A549 (cell line): Measurements from ENCODE around the gene LST1. TPM values are rescaled to one million over a fixed set of nuclear protein-coding genes. Genes with fewer than 3 reads are reported as not detected.

ENCODE experiments used
- ATAC-seq, 2 experiments: fragments of 200-7000 bp in 1 of 2; fragments of >200 bp in 1 of 2; cut with Nextera tagmentation in 1 of 2; cut with Tn5 transposase in 1 of 2; 3 replicates each; pipeline versions ENCODE4 v1.8.0 to v1.9.1; 2018 to 2020; ENCODE audit warnings: mild to moderate bottlenecking in 1 of 2, moderate library complexity in 1 of 2
- CTCF ChIA-PET: fragments of 300-600 bp; sonication (Branson Sonifier 250); formaldehyde crosslinking; extraction: SDS; loops from one replicate; lab custom pipeline; 2021; ENCODE audit warnings: antibody characterized with exemption, inconsistent platforms; lab: Yijun Ruan, JAX
- POLR2A ChIA-PET: fragments of 350-600 bp; formaldehyde crosslinking; extraction: SDS; loops from one replicate; lab custom pipeline; 2021; ENCODE audit warnings: antibody characterized with exemption, inconsistent platforms; lab: Yijun Ruan, JAX
- DNase-seq, 2 experiments: peaks; one replicate each; pipeline versions ENCODE4 v3.0.0 to v3.0.0-alpha.2; 2011 to 2016; ENCODE audit warnings: low read depth in 1 of 2, low spot score in 1 of 2
- FAIRE-seq: peaks from 2 replicates; lab custom pipeline; 2011; peaks lifted over from hg19 to GRCh38; lab: Jason Lieb, UNC
- H3K27ac ChIP-seq, 2 experiments: fragments of >200 bp; sonication (Bioruptor Twin); formaldehyde crosslinking; 3 replicates each; pipeline ENCODE4 v1.5.1; 2016 to 2017
- H3K4me1 ChIP-seq: fragments of >200 bp; sonication (Bioruptor Twin); formaldehyde crosslinking; 3 replicates; pipeline ENCODE4 v1.6.1; 2016
- H3K4me2 ChIP-seq: fragments of >200 bp; sonication (Bioruptor Twin); formaldehyde crosslinking; 3 replicates; pipeline ENCODE4 v1.6.1; 2016
- H3K4me3 ChIP-seq: fragments of >200 bp; sonication (Bioruptor Twin); formaldehyde crosslinking; 3 replicates; pipeline ENCODE4 v1.5.1; 2016
- H3K9me3 ChIP-seq: fragments of >200 bp; sonication (Bioruptor Twin); formaldehyde crosslinking; 3 replicates; pipeline ENCODE4 v1.6.1; 2016
- ATOH8 ChIP-seq: fragments of 250-450 bp; sonication (Bioruptor Pico); IDR thresholded peaks from 2 replicates; pipeline ENCODE4 v1.5.0; 2020; ENCODE audit warnings: low read depth, mild to moderate bottlenecking, moderate library complexity
- BCL3 ChIP-seq: fragments of >200 bp; sonication (Bioruptor Twin); formaldehyde crosslinking; IDR thresholded peaks from 3 replicates; pipeline ENCODE4 v1.6.1; 2016
- CBX2 ChIP-seq: fragments of 200-600 bp; sonication (generic); IDR thresholded peaks from 2 replicates; pipeline ENCODE4 v1.6.1; 2016; ENCODE audit warnings: low read depth, mild to moderate bottlenecking, borderline replicate concordance
- CBX8 ChIP-seq: fragments of 200-600 bp; sonication (generic); IDR thresholded peaks from 2 replicates; pipeline ENCODE4 v1.6.1; 2016
- E2F6 ChIP-seq: IDR thresholded peaks from 2 replicates; pipeline ENCODE4 v1.6.1; 2012; ENCODE audit warnings: low read depth, borderline replicate concordance
- EHMT2 ChIP-seq: fragments of 200-600 bp; sonication (generic); IDR thresholded peaks from 2 replicates; pipeline ENCODE4 v1.6.1; 2016; ENCODE audit warnings: antibody characterized with exemption, low read depth, mild to moderate bottlenecking, moderate library complexity
- FOSL2 ChIP-seq, 2 experiments: fragments of 450-650 bp in 1 of 2; fragments of >200 bp in 1 of 2; sonication (Bioruptor Twin) in 1 of 2; formaldehyde crosslinking; IDR thresholded peaks; 2 replicates each; pipeline versions ENCODE4 v1.5.0 to v1.6.1; 2016 to 2020; ENCODE audit warnings: mild to moderate bottlenecking in 1 of 2, moderate library complexity in 1 of 2
- FOXS1 ChIP-seq: fragments of 250-450 bp; sonication (Bioruptor Pico); IDR thresholded peaks from 2 replicates; pipeline ENCODE4 v1.5.0; 2020; ENCODE audit warnings: mild to moderate bottlenecking, moderate library complexity
- HDAC2 ChIP-seq: fragments of 200-600 bp; sonication (generic); IDR thresholded peaks from 2 replicates; pipeline ENCODE4 v1.6.1; 2016
- HMGXB4 ChIP-seq: fragments of 250-450 bp; sonication (Bioruptor Pico); IDR thresholded peaks from 2 replicates; pipeline ENCODE4 v1.5.0; 2021; ENCODE audit warnings: mild to moderate bottlenecking, moderate library complexity, borderline replicate concordance
- HOXA7 ChIP-seq: fragments of 250-450 bp; sonication (Bioruptor Pico); IDR thresholded peaks from 2 replicates; pipeline ENCODE4 v1.5.0; 2020; ENCODE audit warnings: mild to moderate bottlenecking, moderate library complexity
- JUNB ChIP-seq: fragments of >200 bp; sonication (Bioruptor Twin); formaldehyde crosslinking; IDR thresholded peaks from 2 replicates; pipeline ENCODE4 v1.6.1; 2016
- MAFK ChIP-seq: fragments of 450-650 bp; IDR thresholded peaks from 2 replicates; pipeline ENCODE4 v1.6.1; 2014; ENCODE audit not compliant: partially characterized antibody
- MAX ChIP-seq: IDR thresholded peaks from 2 replicates; pipeline ENCODE4 v1.6.1; 2012
- MAZ ChIP-seq: fragments of 150-350 bp; IDR thresholded peaks from 2 replicates; pipeline ENCODE4 v1.6.1; 2014; ENCODE audit warnings: antibody characterized with exemption, low read depth, low read length, borderline replicate concordance
- MYC ChIP-seq: IDR thresholded peaks from 2 replicates; pipeline ENCODE4 v1.6.1; 2012; ENCODE audit warnings: mild to moderate bottlenecking, inconsistent platforms, low read length, improper control_type of control experiment, borderline replicate concordance
- NR3C1 ChIP-seq: fragments of >200 bp; sonication (Bioruptor Twin); formaldehyde crosslinking; IDR thresholded peaks from 3 replicates; pipeline ENCODE4 v1.6.1; 2017
- PBX3 ChIP-seq: IDR thresholded peaks from 2 replicates; pipeline ENCODE4 v1.6.1; 2012
- REST ChIP-seq: fragments of 200-600 bp; sonication (generic); IDR thresholded peaks from 2 replicates; pipeline ENCODE4 v1.6.1; 2016; ENCODE audit warnings: antibody characterized with exemption, mild to moderate bottlenecking, moderate library complexity
- USF2 ChIP-seq: fragments of 450-650 bp; IDR thresholded peaks from 2 replicates; pipeline ENCODE4 v1.6.1; 2014; ENCODE audit warnings: antibody characterized with exemption
- ZSCAN20 ChIP-seq: fragments of 250-450 bp; sonication (Bioruptor Pico); IDR thresholded peaks from 2 replicates; pipeline ENCODE4 v1.8.0; 2022; ENCODE audit warnings: mild to moderate bottlenecking, moderate library complexity
- WGBS: methylation state at CpG from one replicate; pipeline ENCODE4 v1.1.6; 2017; ENCODE audit errors: missing lambda C conversion rate; 5-methylcytosine and 5-hydroxymethylcytosine counted together
- polyA plus RNA-seq, 4 experiments: library from polyadenylated mRNA; depleted of rRNA in 3 of 4; stranded (reverse); fragments of >200 nt; fragmentation: RNase III in 1 of 4; extraction: RNeasy Plus Mini Kit Qiagen cat#74134 plus additional on column Dnase treatment in 1 of 4; gene quantifications; 2 replicates in 3 of 4; 3 replicates in 1 of 4; pipeline ENCODE4 v1.2.3, GENCODE V29; 2011 to 2017

LST1 gene
- polyA plus RNA-seq, 2 of the 4 experiments (the other 2 are of a cell fraction): 0.19 to 0.26 TPM

- no peak for TF ChIP-seq JUNB
- TF ChIP-seq FOXS1 (CRISPR knock-in tag): no peak
These were observed 21.2 kb downstream of the LST1 start (continued) for GRCh38 chr6:31607317-31607716.

GRCh38 chr6:31609519-31610406 lies 23.7 kb downstream of the LST1 start:
- Histone ChIP-seq H3K4me3 (no peak overlapping the region), H3K4me2 (no peak overlapping the region), H3K9me3 (no peaks in the 10 kb centered on the region), H3K4me1 (no peaks in the 10 kb centered on the region), H3K27ac (no peak overlapping the region)
- WGBS: 72% methylated on average over 8 of the region's 8 CpGs
- TF ChIP-seq NR3C1 (no peak), PBX3 (no peak), ATOH8 (CRISPR knock-in tag) (no peak), HOXA7 (CRISPR knock-in tag) (no peak), HMGXB4 (no peak), HDAC2 (no peak), E2F6 (no peak), MYC (no peak), EHMT2 (no peak), ZSCAN20 (CRISPR knock-in tag) (no peak), FOSL2 (IDR thresholded peaks at IDR 0.05) (no peak), FOSL2 (CRISPR knock-in tag; IDR thresholded peaks at IDR 0.05) (no peak), CBX2 (no peak), MAFK (no peak), MAZ (no peak), BCL3 (no peak), CBX8 (no peak), REST (no peak), MAX (no peak), USF2 (no peak)
- FAIRE-seq (no peak), DNase-seq (no peak), ATAC-seq (no peak)
- ChIA-PET CTCF (interaction anchor here (0.9 to 3.0 kb wide), 6 partner anchors 11 to 117 kb away, joined by 3 to 28 read pairs (median 4); partner anchors contain the start of gene NCR3), POLR2A (no interaction called here)
